Measurements from ENCODE around the gene CHMP1B.
"Not testable (repeated sequence)": the region's sequence is repeated elsewhere in the genome, so short reads cannot be mapped to it uniquely, and the experiment has no call there.

Gene CHMP1B

DNA sequence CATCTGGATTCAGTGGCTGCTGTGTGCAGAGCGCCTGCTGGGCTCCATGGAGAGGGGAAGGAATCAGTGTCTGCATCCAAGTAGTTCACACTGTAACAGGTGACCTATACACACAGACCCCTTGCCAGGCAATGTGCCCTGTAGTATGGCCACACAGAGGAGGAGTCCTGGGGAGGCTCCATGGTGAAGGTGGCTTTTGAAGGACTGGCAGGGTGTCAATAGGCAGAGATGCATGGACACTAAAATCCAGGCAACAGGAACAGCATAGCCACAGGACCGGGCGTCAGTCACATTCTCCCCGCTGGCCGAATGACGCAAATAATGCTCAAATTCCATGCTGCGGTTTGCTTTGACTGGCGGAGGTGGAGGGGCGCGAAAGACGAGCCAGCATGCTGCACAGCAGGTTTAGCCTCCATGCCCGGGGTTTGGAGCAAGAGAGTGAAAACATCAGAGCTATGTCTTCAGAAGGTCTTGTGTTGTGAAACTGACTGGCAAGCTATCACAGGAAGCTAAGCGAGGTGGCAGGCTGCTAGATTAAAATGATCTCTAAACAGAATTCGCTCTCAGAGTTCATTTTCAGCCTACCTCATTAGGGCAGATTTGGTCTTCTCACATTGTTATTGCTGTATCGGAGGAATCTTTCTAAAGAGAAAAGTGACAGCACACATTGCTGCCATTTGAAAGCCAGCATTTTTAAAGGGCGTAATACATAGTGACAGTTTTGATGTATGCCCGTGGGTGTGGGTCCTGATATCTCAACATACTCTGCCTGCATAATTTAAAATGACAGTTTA is 1.2 kb upstream of the CHMP1B start:
- TF ChIP-seq ZFX (IDR thresholded peaks at IDR 0.05) (no peak), CTCF (conservative IDR thresholded peaks at IDR 0.05) (no peak)
- H3K27ac ChIP-seq: no peak overlapping the region

- peak overlapping the region; percentile 74 for H3K27ac ChIP-seq
- TF ChIP-seq CTCF (conservative IDR thresholded peaks at IDR 0.05) (no peak), ZFX (IDR thresholded peaks at IDR 0.05) (no peak)
These were observed 430 bp upstream of the CHMP1B start for GRCh38 chr18:11850821-11851145.

GRCh38 chr18:11851806-11852337 is 659 bp downstream of the CHMP1B start:
- H3K27ac ChIP-seq: peak overlapping the region; percentile 74
- TF ChIP-seq CTCF (conservative IDR thresholded peaks at IDR 0.05) (no peak), ZFX (IDR thresholded peaks at IDR 0.05) (no peak)

DNA sequence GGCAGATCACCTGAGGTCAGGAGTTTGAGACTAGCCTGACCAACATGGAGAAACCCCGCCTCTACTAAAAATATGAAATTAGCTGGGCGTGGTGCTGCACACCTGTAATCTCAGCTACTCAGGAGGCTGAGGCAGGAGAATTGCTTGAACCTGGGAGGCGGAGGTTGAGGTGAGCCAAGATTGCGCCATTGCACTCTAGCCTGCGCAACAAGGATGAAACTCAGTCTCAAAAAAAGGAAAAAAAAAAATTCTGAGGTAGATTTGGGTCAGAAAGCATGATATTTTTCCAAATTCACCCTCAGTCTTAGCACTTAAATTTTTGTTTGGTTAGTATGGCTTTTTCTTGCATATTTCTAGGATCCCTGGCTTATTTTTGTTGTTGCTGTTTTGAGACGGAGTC is 3.3 kb downstream of the CHMP1B start:
- not testable (repeated sequence) for H3K27ac ChIP-seq

- H3K27ac ChIP-seq: peak overlapping the region; percentile 51; the same call in 1 of the 2 replicates
- TF ChIP-seq ZFX (IDR thresholded peaks at IDR 0.05) (no peak), CTCF (conservative IDR thresholded peaks at IDR 0.05) (no peak)
These were observed 6.1 kb downstream of the CHMP1B start for GRCh38 chr18:11857177-11857887.

DNA sequence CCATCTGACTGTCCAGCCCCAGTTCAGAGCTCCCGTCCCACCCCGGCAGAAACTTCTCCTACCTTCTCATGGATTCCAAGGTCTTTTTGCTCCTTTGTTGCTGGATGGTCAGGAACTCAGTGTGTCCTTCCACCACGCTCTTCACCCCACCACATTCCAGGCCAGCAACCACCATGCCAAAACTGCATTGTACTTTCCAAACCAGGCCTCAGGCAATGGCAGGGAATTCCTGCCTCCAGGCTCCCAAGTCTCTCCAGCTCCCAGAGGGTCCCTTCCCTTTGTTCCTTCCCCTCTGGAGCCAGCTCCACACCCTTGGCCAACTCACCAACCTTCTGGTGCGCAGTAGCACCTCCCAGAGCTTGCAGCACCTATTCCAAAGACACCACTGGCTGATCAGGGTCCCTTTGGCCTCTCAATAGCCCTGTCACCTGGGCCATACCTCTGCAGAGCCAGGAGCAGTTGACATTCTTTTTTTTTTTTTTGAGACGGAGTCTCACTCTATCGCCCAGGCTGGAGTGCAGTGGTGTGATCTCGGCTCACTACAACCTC is 8.1 kb downstream of the CHMP1B start:
- TF ChIP-seq CTCF (conservative IDR thresholded peaks at IDR 0.05) (no peak), ZFX (IDR thresholded peaks at IDR 0.05) (no peak)
- H3K27ac ChIP-seq: no peak overlapping the region

- no peak overlapping the region for H3K27ac ChIP-seq
- TF ChIP-seq ZFX (IDR thresholded peaks at IDR 0.05): no peak
These were observed 8.7 kb downstream of the CHMP1B start for GRCh38 chr18:11859903-11860407.
